ENCODE results near the gene PDP2. TPM values are rescaled to one million over a fixed set of nuclear protein-coding genes. Genes with fewer than 3 reads are reported as not detected.

Gene PDP2
- total and polyA plus RNA-seq, 2 donors (not counting 3 experiments of a cell fraction or from before 2014, with no cell fraction given), result 4.4 to 9.3 TPM

DNA sequence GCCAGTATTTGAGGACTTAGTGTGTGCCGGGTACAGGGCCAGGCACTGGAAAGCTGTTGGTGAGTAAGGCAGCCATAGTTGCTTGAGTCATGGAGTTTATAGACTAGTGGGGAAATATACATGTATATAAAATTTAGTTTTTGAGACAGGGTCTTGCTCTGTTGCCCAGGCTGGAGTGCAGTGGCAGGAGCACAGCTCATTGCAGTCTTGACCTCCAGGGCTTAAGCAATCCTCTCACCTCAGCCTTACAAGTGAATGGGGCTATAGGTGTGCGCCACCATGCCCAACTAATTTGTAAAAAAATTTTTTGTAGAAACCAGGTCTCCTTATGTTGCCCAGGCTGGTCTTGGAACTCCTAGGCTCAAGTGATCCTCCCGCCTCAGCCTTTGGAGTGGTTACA, 2.4 kb downstream of the PDP2 start:
- no TSS peak for BruUV-seq (replicated peaks)
- H3K9me3 ChIP-seq (replicated peaks; ENCODE audit: control insufficient read depth, insufficient read depth, low read length), result no peaks in the 10 kb centered on the region
- no peak overlapping the region for H3K9ac ChIP-seq (replicated peaks; ENCODE audit: extremely low read depth, insufficient read depth, low read length)
- H3K4me1 ChIP-seq (ENCODE audit: control insufficient read depth, extremely low read depth, insufficient read depth, low read length), result peaks cover 7% of the 10 kb centered on the region
- intact Hi-C loops (cut with micrococcal nuclease) (no loop called here), dilution Hi-C loops (cut with MboI; ENCODE audit: extremely low pct_ligation_motif_present, low sequenced_read_pairs) (no loop called here)
- H4K20me1 ChIP-seq (replicated peaks; ENCODE audit: control insufficient read depth, extremely low read depth, insufficient read depth, low read length), result peaks cover 4% of the 10 kb centered on the region
- FAIRE-seq (no peak), DNase-seq (ENCODE audit: low read depth, low spot score) (no peak)
- TF ChIP-seq EZH2 (IDR thresholded peaks at IDR 0.05; ENCODE audit: borderline replicate concordance, low read depth, low read length, severe bottlenecking) (no peak), POLR2A (IDR thresholded peaks at IDR 0.05; ENCODE audit: low read depth, low read length) (no peak), JUN (IDR thresholded peaks at IDR 0.05; ENCODE audit: borderline replicate concordance, insufficient read depth, insufficient read length, low read depth) (no peak), GATA2 (IDR thresholded peaks at IDR 0.05; ENCODE audit: insufficient read depth, insufficient read length, low read depth, low read length) (no peak), CTCF (IDR thresholded peaks at IDR 0.05; ENCODE audit: extremely low read depth in 1 of 2, insufficient read depth in 1 of 2, low read depth in 1 of 2, low read length in 2 of 2) (no peak), FOS (IDR thresholded peaks at IDR 0.05; ENCODE audit: borderline replicate concordance, insufficient read depth, low read length) (no peak), POLR2AphosphoS5 (IDR thresholded peaks at IDR 0.05; ENCODE audit: insufficient read depth, low read depth, low read length) (no peak), MYC (IDR thresholded peaks at IDR 0.05; ENCODE audit: low read depth, low read length) (no peak)
- TF ChIP-seq, protein P1, sequence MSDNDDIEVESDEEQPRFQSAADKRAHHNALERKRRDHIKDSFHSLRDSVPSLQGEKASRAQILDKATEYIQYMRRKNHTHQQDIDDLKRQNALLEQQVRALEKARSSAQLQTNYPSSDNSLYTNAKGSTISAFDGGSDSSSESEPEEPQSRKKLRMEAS (IDR thresholded peaks at IDR 0.05; ENCODE audit: insufficient read depth, insufficient read length), result no peak
- H3K36me3 ChIP-seq (ENCODE audit: control insufficient read depth in 2 of 2, extremely low read depth in 1 of 2, insufficient read depth in 2 of 2, low read length in 2 of 2), result peaks cover 3 to 9% of the 10 kb centered on the region in 2 experiments
- H3K27me3 ChIP-seq (ENCODE audit: control insufficient read depth in 2 of 2, insufficient read depth in 2 of 2, low read length in 2 of 2), result no peaks in the 10 kb centered on the region
- ChIA-PET CTCF (interaction anchor here (1.6 to 3.4 kb wide), 5 partner anchors 10 to 79 kb away, joined by 3 to 18 read pairs (median 16); partner anchors contain the start of gene CES3), POLR2A (no interaction called here)
- H3K27ac ChIP-seq (ENCODE audit: insufficient read depth, low read depth, low read length), result no peak overlapping the region
- no peak overlapping the region for H3K4me3 ChIP-seq (replicated peaks in 1 of 3; ENCODE audit: insufficient read depth in 1 of 3, low read depth in 1 of 3, low read length in 3 of 3)
- H3K4me2 ChIP-seq (ENCODE audit: insufficient read depth, low read length), result no peak overlapping the region
- H2AFZ ChIP-seq (ENCODE audit: low read depth, low read length), result no peak overlapping the region
- H3K79me2 ChIP-seq (ENCODE audit: control insufficient read depth, insufficient read depth, low read length), result no peaks in the 10 kb centered on the region
- no peaks in the 10 kb centered on the region for H3K9me1 ChIP-seq (replicated peaks; ENCODE audit: control insufficient read depth, extremely low read depth, insufficient read depth, low read length)
